Gastrocnemius medialis (tissue), 4 donors: ENCODE data around the gene NOC4L. TPM values are rescaled to one million over a fixed set of nuclear protein-coding genes. Genes with fewer than 3 reads are reported as not detected.

Experiments used
- ATAC-seq, 2 donors: fragments of 150-250 bp; one replicate each; pipeline ENCODE4 v1.9.1; 2016
- DNase-seq, 2 donors: peaks; one replicate each; pipeline ENCODE4 v3.0.0-alpha.2; 2019
- H3K27ac ChIP-seq, 4 donors: fragments of 200-600 bp; sonication (generic); 1 replicate in 1 of 4; 2 replicates in 3 of 4; pipeline ENCODE4 v1.5.1; 2016 to 2018; ENCODE audit warnings: mild to moderate bottlenecking in 2 of 4, moderate library complexity in 1 of 4
- H3K27me3 ChIP-seq, 3 donors: fragments of 200-600 bp; sonication (generic) in 2 of 3; 1 replicate in 1 of 3; 2 replicates in 2 of 3; pipeline versions ENCODE4 v1.5.1 to v1.6.0; 2016 to 2019; ENCODE audit warnings: mild to moderate bottlenecking in 1 of 3, moderate library complexity in 1 of 3
- H3K36me3 ChIP-seq, 2 donors: fragments of 200-600 bp; sonication (generic) in 1 of 2; one replicate each; pipeline ENCODE4 v1.5.1; 2017 to 2018
- H3K4me1 ChIP-seq, 2 donors: fragments of 200-600 bp; sonication (generic) in 1 of 2; one replicate each; pipeline ENCODE4 v1.5.1; 2016 to 2017; ENCODE audit warnings: mild to moderate bottlenecking in 2 of 2
- H3K4me3 ChIP-seq, 4 donors: fragments of 200-600 bp; sonication (generic) in 3 of 4; 1 replicate in 1 of 4; 2 replicates in 3 of 4; pipeline ENCODE4 v1.5.1; 2016 to 2019; ENCODE audit warnings: mild to moderate bottlenecking in 2 of 4
- H3K9me3 ChIP-seq, 3 donors: fragments of 200-600 bp; sonication (generic) in 2 of 3; 1 replicate in 1 of 3; 2 replicates in 2 of 3; pipeline ENCODE4 v1.5.1; 2016 to 2019
- CTCF ChIP-seq, 5 experiments: fragments of 450-650 bp in 3 of 5; fragments of 200-600 bp in 2 of 5; sonication (generic) in 2 of 5; IDR thresholded peaks in 4 of 5; conservative IDR thresholded peaks in 1 of 5; 1 replicate in 4 of 5; 2 replicates in 1 of 5; pipeline ENCODE4 v1.5.1; 2016 to 2019; ENCODE audit warnings: antibody characterized with exemption in 5 of 5, mild to moderate bottlenecking in 3 of 5, moderate library complexity in 3 of 5
- POLR2A ChIP-seq, 2 donors: fragments of 450-650 bp; IDR thresholded peaks; one replicate each; pipeline ENCODE4 v1.6.1; 2017; ENCODE audit warnings: antibody characterized with exemption in 2 of 2, mild to moderate bottlenecking in 2 of 2, moderate library complexity in 2 of 2
- in situ Hi-C, 4 donors: fragments of 200-750 bp; cut with MboI; loops; one replicate each; pipeline versions ENCODE4 v1.15.0 to v1.8.0; 2017; ENCODE audit warnings: low sequenced_read_pairs in 4 of 4
- intact Hi-C: fragments of 100-400 bp; cut with DNase I; formaldehyde crosslinking; loops from one replicate; pipeline ENCODE4 v1.15.1; 2023; ENCODE audit warnings: low total_unique reads
- total RNA-seq, 4 donors: library from RNA; depleted of rRNA; stranded (reverse); fragments of >200 nt; gene quantifications; one replicate each; pipeline versions ENCODE4 v1.1.0 to v1.2.3, GENCODE V29; 2016

The NOC4L gene
- total RNA-seq, 4 donors from 2014 or later = 11.1 to 24.0 (median 21.2) TPM

GRCh38 chr12:132182711-132183365, 38.6 kb downstream of the NOC4L start:
- DNase-seq (no peak), ATAC-seq (no peak)
- no peak for TF ChIP-seq CTCF (IDR thresholded peaks at IDR 0.05 in 4 of 5, conservative IDR thresholded peaks at IDR 0.05 in 1 of 5)
- no peak for TF ChIP-seq POLR2A (IDR thresholded peaks at IDR 0.05)
- H3K27me3 ChIP-seq = peaks cover 0 to 31% (median 30%) of the 10 kb centered on the region in 3 donors
- H3K4me1 ChIP-seq = peaks cover 5 to 7% of the 10 kb centered on the region in 2 donors
- intact Hi-C loops (no loop called here), in situ Hi-C loops (no loop called here)
- H3K4me3 ChIP-seq = no peak overlapping the region
- no peaks in the 10 kb centered on the region for H3K9me3 ChIP-seq
- H3K36me3 ChIP-seq = no peaks in the 10 kb centered on the region
- no peak overlapping the region for H3K27ac ChIP-seq

GRCh38 chr12:132185705-132186104, 41.4 kb downstream of the NOC4L start:
- no peaks in the 10 kb centered on the region for H3K9me3 ChIP-seq
- intact Hi-C loops = no loop called here
- DNase-seq = no peak
- peaks cover 0 to 7% of the 10 kb centered on the region in 2 donors for H3K4me1 ChIP-seq
- H3K4me3 ChIP-seq = no peak overlapping the region
- H3K36me3 ChIP-seq = no peaks in the 10 kb centered on the region
- H3K27ac ChIP-seq = no peak overlapping the region
- peaks cover 0 to 49% (median 43%) of the 10 kb centered on the region in 3 donors for H3K27me3 ChIP-seq
- in situ Hi-C loops = no loop called here
- no peak for TF ChIP-seq POLR2A (IDR thresholded peaks at IDR 0.05)
- no peak for TF ChIP-seq CTCF (IDR thresholded peaks at IDR 0.05 in 4 of 5, conservative IDR thresholded peaks at IDR 0.05 in 1 of 5)
- ATAC-seq = no peak

DNA sequence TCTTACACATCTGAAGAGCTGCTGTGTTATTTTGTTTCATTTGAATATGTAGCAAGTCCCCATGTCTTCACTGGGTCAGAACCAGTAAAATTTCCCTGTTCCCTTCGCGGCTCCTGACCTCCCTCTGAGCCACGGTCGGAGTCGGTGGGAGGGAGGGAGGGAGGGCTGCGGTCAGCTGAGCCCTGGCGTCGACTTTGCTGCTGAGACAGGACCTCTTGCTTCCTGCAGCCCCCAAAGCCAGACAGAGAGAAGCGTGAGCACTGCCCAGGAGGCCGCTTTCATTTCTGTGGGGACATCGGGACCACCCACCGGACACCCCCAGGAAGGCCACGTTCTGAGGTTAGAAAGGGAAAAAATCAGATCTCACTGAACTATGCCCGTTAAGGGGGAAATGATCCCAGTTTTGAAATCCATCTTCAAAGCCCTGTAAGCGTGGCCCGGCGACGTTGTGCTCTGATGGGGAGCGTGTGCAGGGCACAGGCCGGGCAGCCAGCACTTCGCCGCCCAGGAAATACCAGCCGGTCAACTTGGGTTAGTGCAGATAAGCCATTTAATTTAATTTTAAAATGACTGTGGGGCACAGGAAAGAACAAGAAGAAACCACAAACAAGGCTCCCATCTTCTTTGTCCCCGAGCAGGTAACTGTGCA, 42.1 kb downstream of the NOC4L start:
- no peak overlapping the region for H3K4me3 ChIP-seq
- no peak for DNase-seq

DNA sequence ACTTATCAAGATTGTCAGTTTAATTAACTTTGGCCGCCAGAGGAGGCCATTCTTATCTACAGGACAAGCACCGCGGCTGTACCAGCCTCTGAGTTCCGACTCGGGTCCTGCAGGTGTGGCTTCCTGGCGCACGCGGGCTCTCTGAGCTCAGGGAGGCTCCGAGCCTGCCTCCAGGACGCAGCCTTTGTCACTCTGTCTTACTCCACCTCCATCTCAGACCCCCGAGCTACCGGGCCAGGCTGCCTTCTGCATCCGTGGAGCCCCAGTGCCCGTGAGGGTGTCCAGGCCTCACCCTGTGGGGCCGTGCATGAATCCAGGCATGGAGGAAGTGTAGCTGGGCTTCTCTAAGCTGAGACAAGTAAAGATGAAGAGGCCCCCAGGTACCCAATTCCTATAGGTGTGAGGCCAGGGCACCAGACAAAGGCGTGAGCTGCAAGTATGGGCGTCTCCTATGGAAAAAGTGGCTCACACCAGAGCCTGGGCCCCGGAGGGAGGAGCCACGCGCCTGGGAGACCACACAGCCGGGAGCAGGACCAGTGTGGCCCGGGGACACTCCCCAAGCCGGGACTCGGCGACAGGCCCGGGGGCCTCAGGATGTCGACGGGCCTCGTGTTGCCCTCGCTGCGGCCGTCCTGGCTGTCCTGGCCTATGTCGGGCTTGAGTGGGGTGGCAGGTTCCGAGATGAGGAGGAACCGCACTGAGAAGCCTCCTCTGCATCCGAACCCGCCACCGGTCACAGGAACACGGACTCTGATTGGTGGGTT, 42.8 kb downstream of the NOC4L start:
- ATAC-seq (no peak), DNase-seq (no peak)
- Histone ChIP-seq H3K27me3 (peaks cover 0 to 50% (median 43%) of the 10 kb centered on the region in 3 donors), H3K27ac (no peak overlapping the region), H3K4me1 (peaks cover 0 to 7% of the 10 kb centered on the region in 2 donors), H3K36me3 (no peaks in the 10 kb centered on the region), H3K9me3 (no peaks in the 10 kb centered on the region), H3K4me3 (no peak overlapping the region)
- intact Hi-C loops = no loop called here
- in situ Hi-C loops = no loop called here
- TF ChIP-seq CTCF (IDR thresholded peaks at IDR 0.05 in 4 of 5, conservative IDR thresholded peaks at IDR 0.05 in 1 of 5) (no peak), POLR2A (IDR thresholded peaks at IDR 0.05) (no peak)

More for the DNA sequence above, 42.1 kb downstream of the NOC4L start:
- TF ChIP-seq CTCF (IDR thresholded peaks at IDR 0.05 in 4 of 5, conservative IDR thresholded peaks at IDR 0.05 in 1 of 5) (no peak), POLR2A (IDR thresholded peaks at IDR 0.05) (no peak)
- Histone ChIP-seq H3K27me3 (peaks cover 0 to 50% (median 43%) of the 10 kb centered on the region in 3 donors), H3K4me1 (peaks cover 0 to 7% of the 10 kb centered on the region in 2 donors), H3K36me3 (no peaks in the 10 kb centered on the region), H3K9me3 (no peaks in the 10 kb centered on the region), H3K27ac (no peak overlapping the region)
- ATAC-seq = no peak
- intact Hi-C loops = no loop called here
- in situ Hi-C loops = no loop called here
